ENCODE data around the gene SC5D. TPM values are rescaled to one million over a fixed set of nuclear protein-coding genes. Genes with fewer than 3 reads are reported as not detected.

SC5D gene
- total and polyA plus RNA-seq, 12 donors, result 18.3 to 317 (median 42.6) TPM

- Histone ChIP-seq H3K4me3 (no peak overlapping the region), H3K9me3 (replicated peaks in 1 of 3) (no peaks in the 10 kb centered on the region), H3K4me1 (replicated peaks in 1 of 2) (no peaks in the 10 kb centered on the region), H3K27ac (no peak overlapping the region), H3K27me3 (peaks cover 10% of the 10 kb centered on the region), H3K36me3 (replicated peaks in 1 of 2) (no peaks in the 10 kb centered on the region)
- intact Hi-C loops (cut with DNase I), result no loop called here
- no peak for DNase-seq
- WGBS, 4 donors, result 37 to 48% (median 45%) methylated on average over 7 of the region's 7 CpGs
- TF ChIP-seq POLR2A (IDR thresholded peaks at IDR 0.05) (no peak), CTCF (IDR thresholded peaks at IDR 0.05) (no peak)
Observed at GRCh38 chr11:121270001-121270678, 22.4 kb upstream of the SC5D start.

- no peaks in the 10 kb centered on the region for H3K36me3 ChIP-seq (replicated peaks in 1 of 2)
- intact Hi-C loops (cut with DNase I), result no loop called here
- H3K4me3 ChIP-seq, result no peak overlapping the region
- H3K27ac ChIP-seq, result no peak overlapping the region
- no peaks in the 10 kb centered on the region for H3K27me3 ChIP-seq
- no peaks in the 10 kb centered on the region for H3K9me3 ChIP-seq (replicated peaks in 1 of 3)
- no peaks in the 10 kb centered on the region for H3K4me1 ChIP-seq (replicated peaks in 1 of 2)
- DNase-seq, result no peak
- TF ChIP-seq CTCF (IDR thresholded peaks at IDR 0.05), result no peak
- no peak for TF ChIP-seq POLR2A (IDR thresholded peaks at IDR 0.05)
- 74 to 80% (median 77%) methylated on average over 4 of the region's 4 CpGs for WGBS, 4 donors
Observed at GRCh38 chr11:121274332-121274991, 18.1 kb upstream of the SC5D start.

GRCh38 chr11:121281698-121282097, 10.9 kb upstream of the SC5D start:
- no peaks in the 10 kb centered on the region for H3K4me1 ChIP-seq (replicated peaks in 1 of 2)
- H3K4me3 ChIP-seq, result no peak overlapping the region
- 89 to 96% (median 95%) methylated on average over 5 of the region's 5 CpGs for WGBS, 4 donors
- TF ChIP-seq POLR2A (IDR thresholded peaks at IDR 0.05) (no peak), CTCF (IDR thresholded peaks at IDR 0.05) (no peak)
- H3K27me3 ChIP-seq, result no peaks in the 10 kb centered on the region
- H3K9me3 ChIP-seq (replicated peaks in 1 of 3), result peaks cover 0 to 4% (median 0%) of the 10 kb centered on the region in 3 donors
- no peaks in the 10 kb centered on the region for H3K36me3 ChIP-seq (replicated peaks in 1 of 2)
- DNase-seq, result no peak
- no peak overlapping the region for H3K27ac ChIP-seq
- intact Hi-C loops (cut with DNase I), result no loop called here

GRCh38 chr11:121282386-121282785, 10.2 kb upstream of the SC5D start:
- Histone ChIP-seq H3K4me1 (replicated peaks in 1 of 2) (no peaks in the 10 kb centered on the region), H3K27ac (no peak overlapping the region), H3K9me3 (replicated peaks in 1 of 3) (peaks cover 0 to 4% (median 0%) of the 10 kb centered on the region in 3 donors), H3K36me3 (replicated peaks in 1 of 2) (no peaks in the 10 kb centered on the region), H3K4me3 (no peak overlapping the region), H3K27me3 (no peaks in the 10 kb centered on the region)
- intact Hi-C loops (cut with DNase I), result no loop called here
- DNase-seq, result no peak
- WGBS, 4 donors, result 50 to 61% (median 51%) methylated on average over 4 of the region's 4 CpGs
- no peak for TF ChIP-seq POLR2A (IDR thresholded peaks at IDR 0.05)
- TF ChIP-seq CTCF (IDR thresholded peaks at IDR 0.05), result no peak

Data from adrenal gland (tissue), 12 donors.